Ovary (tissue), 9 donors: ENCODE data around the gene ITIH2. TPM values are rescaled to one million over a fixed set of nuclear protein-coding genes. Genes with fewer than 3 reads are reported as not detected.

Experiments
- DNase-seq, 5 donors: peaks; one replicate each; pipeline ENCODE4 v3.0.0-alpha.2; 2019 to 2020
- H3K27ac ChIP-seq, 2 donors: fragments of 200-600 bp; one replicate each; pipeline versions ENCODE4 v1.5.1 to v1.8.0; 2019 to 2022
- H3K27me3 ChIP-seq: fragments of 200-600 bp; one replicate; pipeline ENCODE4 v1.8.0; 2022
- H3K36me3 ChIP-seq: fragments of 200-600 bp; sonication (generic); one replicate; pipeline ENCODE4 v1.5.1; 2019
- H3K4me1 ChIP-seq: one replicate; pipeline ENCODE4 v1.8.1; 2013; ENCODE audit warnings: mild to moderate bottlenecking, moderate library complexity; ENCODE audit not compliant: insufficient read depth
- H3K4me3 ChIP-seq: fragments of 200-600 bp; sonication (generic); one replicate; pipeline ENCODE4 v1.5.1; 2017
- H3K9me3 ChIP-seq, 2 donors: fragments of 200-600 bp in 1 of 2; sonication (generic) in 1 of 2; one replicate each; pipeline versions ENCODE4 v1.5.1 to v1.8.1; 2013 to 2019; ENCODE audit warnings: mild to moderate bottlenecking in 1 of 2, moderate library complexity in 1 of 2
- CTCF ChIP-seq, 3 donors: fragments of 450-650 bp in 2 of 3; fragments of 200-600 bp in 1 of 3; IDR thresholded peaks; one replicate each; pipeline versions ENCODE4 v1.5.1 to v1.8.0; 2016 to 2022; ENCODE audit warnings: antibody characterized with exemption in 3 of 3, mild to moderate bottlenecking in 1 of 3
- EP300 ChIP-seq: sonication (generic); formaldehyde crosslinking; IDR thresholded peaks from one replicate; pipeline ENCODE4 v1.6.1; 2017; ENCODE audit warnings: antibody characterized with exemption
- POLR2A ChIP-seq: fragments of 450-650 bp; IDR thresholded peaks from one replicate; pipeline ENCODE4 v1.6.1; 2017; ENCODE audit warnings: antibody characterized with exemption, mild to moderate bottlenecking, moderate library complexity
- WGBS, 3 donors: extraction: QIAGEN DNeasy Blood & Tissue Kit in 1 of 3; methylation state at CpG; one replicate each; pipeline versions ENCODE4 v1.1.5 to v1.1.7; 2013 to 2017; 5-methylcytosine and 5-hydroxymethylcytosine counted together
- intact Hi-C, 4 donors: fragments of 100-400 bp; cut with DNase I; formaldehyde crosslinking; loops; one replicate each; pipeline versions ENCODE4 v1.11.0 to v1.15.1; 2022 to 2023
- polyA plus RNA-seq, 2 donors: library from polyadenylated mRNA; stranded (reverse); fragments of 200-250 nt in 1 of 2; fragments of 350-450 nt in 1 of 2; fragmentation: Illumina TruSeq in 1 of 2; extraction: RNeasy Lipid Tissue Mini Kit (QIAGEN cat#74804) in 1 of 2; gene quantifications; one replicate each; pipeline ENCODE4 v1.2.3, GENCODE V29; 2013 to 2014
- total RNA-seq, 7 donors: library from RNA; depleted of rRNA in 2 of 7; stranded (reverse); fragments of >200 nt in 2 of 7; fragmentation: NEBNext Ultra II Directional in 3 of 7; extraction: Animal tissue kit (Norgen Biotek cat#: 25700) in 3 of 7; gene quantifications; one replicate each; pipeline versions ENCODE4 v1.1.0 to v1.2.4, GENCODE V29; 2016 to 2023
- donor health status: DM: no; HTN: no; CAD: no; lungs with moderate emphysema.
- donor health status: DM: no; HTN: no; CAD: no.
- donor health status: Bipolar disorder and iron deficiency.
- donor health status: DM: yes; HTN: yes; CAD: no.
- donor health status: DM: no; HTN: no; CAD: no.
- donor health status: DM: yes; HTN: yes; CAD: no.

Gene ITIH2
- total and polyA plus RNA-seq, 9 donors, result 0.02 to 1.2 (median 0.22) TPM; not detected in 4

- no peaks in the 10 kb centered on the region for H3K36me3 ChIP-seq
- H3K9me3 ChIP-seq, result no peaks in the 10 kb centered on the region
- peaks cover 10% of the 10 kb centered on the region for H3K4me1 ChIP-seq
- TF ChIP-seq EP300 (no peak), POLR2A (no peak), CTCF (IDR thresholded peaks at IDR 0.05) (no peak)
- no peak overlapping the region for H3K4me3 ChIP-seq
- DNase-seq, result no peak
- H3K27ac ChIP-seq, result no peak overlapping the region
- WGBS, 3 donors, result 66 to 74% (median 66%) methylated on average over 4 of the region's 4 CpGs
- H3K27me3 ChIP-seq, result no peaks in the 10 kb centered on the region
- intact Hi-C loops, result no loop called here
These were observed 91.3 kb downstream of the ITIH2 start for GRCh38 chr10:7794251-7795026.

- Histone ChIP-seq H3K9me3 (no peaks in the 10 kb centered on the region), H3K4me3 (no peak overlapping the region), H3K27ac (no peak overlapping the region), H3K4me1 (peaks cover 9% of the 10 kb centered on the region), H3K27me3 (no peaks in the 10 kb centered on the region), H3K36me3 (no peaks in the 10 kb centered on the region)
- no peak for TF ChIP-seq EP300
- TF ChIP-seq POLR2A, result no peak
- no peak for TF ChIP-seq CTCF (IDR thresholded peaks at IDR 0.05)
- 25 to 53% (median 29%) methylated on average over 4 of the region's 4 CpGs for WGBS, 3 donors
- no peak for DNase-seq
- intact Hi-C loops, result no loop called here
These were observed 92.5 kb downstream of the ITIH2 start for GRCh38 chr10:7795605-7796004.

GRCh38 chr10:7797582-7797981 lies 94.5 kb downstream of the ITIH2 start:
- no peak overlapping the region for H3K4me3 ChIP-seq
- H3K4me1 ChIP-seq, result peaks cover 9% of the 10 kb centered on the region
- no peaks in the 10 kb centered on the region for H3K27me3 ChIP-seq
- H3K9me3 ChIP-seq, result no peaks in the 10 kb centered on the region
- H3K27ac ChIP-seq, result no peak overlapping the region
- H3K36me3 ChIP-seq, result no peaks in the 10 kb centered on the region
- intact Hi-C loops, result no loop called here
- WGBS, 3 donors, result 10 to 26% (median 12%) methylated on average over 6 of the region's 6 CpGs
- peak in 4 of 5 donors; percentile 27 to 56 (median 35) for DNase-seq
- no peak for TF ChIP-seq POLR2A
- no peak for TF ChIP-seq CTCF (IDR thresholded peaks at IDR 0.05)
- TF ChIP-seq EP300, result no peak

Other genes starting within 250 kb of the ITIH2 start
- gene ITIH5, start 36.4 kb upstream of the ITIH2 start, total RNA-seq, result 10 to 100 TPM in 4 of 7 donors, 1 to 10 TPM in 3; 4.8 to 32.2 (median 15.1) TPM
- gene ITIH5, start 36.4 kb upstream of the ITIH2 start, polyA plus RNA-seq, result 10 to 100 TPM; 12.7 to 26.6 TPM
- 10 to 100 TPM in 5 of 7 donors, 1 to 10 TPM in 2; 7.4 to 14.6 (median 12.1) TPM for gene KIN, start 84.7 kb downstream of the ITIH2 start, total RNA-seq
- gene KIN, start 84.7 kb downstream of the ITIH2 start, polyA plus RNA-seq, result 10 to 100 TPM in 1 of 2 donors, 1 to 10 TPM in 1; 8.2 to 11.4 TPM
- 100 to 1,000 TPM; 154 to 214 (median 191) TPM for gene ATP5F1C, start 84.9 kb downstream of the ITIH2 start, total RNA-seq
- gene ATP5F1C, start 84.9 kb downstream of the ITIH2 start, polyA plus RNA-seq, result 100 to 1,000 TPM; 179 to 324 TPM
- 10 to 100 TPM in 5 of 7 donors, 1 to 10 TPM in 2; 8.0 to 13.7 (median 11.8) TPM for gene TAF3, start 115.2 kb downstream of the ITIH2 start, total RNA-seq
- gene TAF3, start 115.2 kb downstream of the ITIH2 start, polyA plus RNA-seq, result 10 to 100 TPM in 1 of 2 donors, 1 to 10 TPM in 1; 7.1 to 15.9 TPM